HCT116 (cell line): ENCODE data around the gene RPS15A.

Experiments
- CTCF ChIP-seq, 3 experiments: fragments of 200-600 bp in 1 of 3; sonication (generic) in 1 of 3; IDR thresholded peaks in 2 of 3; conservative IDR thresholded peaks in 1 of 3; 2 replicates each; pipeline ENCODE4 v1.5.1; 2012 to 2017; ENCODE audit warnings: low read depth in 2 of 3, low read length in 2 of 3, antibody characterized with exemption in 1 of 3, borderline replicate concordance in 1 of 3, control low read depth in 1 of 3, mild to moderate bottlenecking in 1 of 3, mixed read lengths in 1 of 3, mixed run types in 1 of 3, moderate library complexity in 1 of 3; ENCODE audit not compliant: insufficient read depth in 1 of 3
- EZH2 ChIP-seq: fragments of 200-600 bp; sonication (generic); IDR thresholded peaks from 2 replicates; pipeline ENCODE4 v1.6.1; 2017; ENCODE audit warnings: antibody characterized with exemption, mixed run types
- SP1 ChIP-seq: IDR thresholded peaks from 2 replicates; pipeline ENCODE4 v1.6.1; 2012; ENCODE audit warnings: low read depth
- TF ChIP-seq, protein P1 (sequence below): IDR thresholded peaks from 2 replicates; pipeline ENCODE4 v1.6.1; 2012

DNA sequence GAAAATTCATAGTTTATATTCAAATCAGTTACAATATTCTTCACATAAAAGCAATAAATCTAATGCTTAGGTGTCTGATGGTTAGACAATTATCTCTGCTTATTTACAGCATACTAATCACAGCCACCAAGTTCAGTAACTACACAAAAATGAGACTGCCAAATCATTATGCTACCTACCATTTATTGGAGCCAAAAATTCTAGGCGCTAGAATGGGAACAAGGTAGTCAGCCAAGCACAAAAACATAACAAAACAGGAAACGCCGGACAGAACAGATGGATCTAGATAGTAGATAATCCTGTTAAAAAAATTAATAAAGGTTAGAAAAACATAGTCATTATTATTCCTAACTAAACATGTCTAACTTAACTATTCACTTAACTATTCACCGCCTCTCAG lies 7.6 kb upstream of the RPS15A start:
- no peak for TF ChIP-seq EZH2
- no peak for TF ChIP-seq CTCF (IDR thresholded peaks at IDR 0.05 in 2 of 3, conservative IDR thresholded peaks at IDR 0.05 in 1 of 3; ENCODE audit: borderline replicate concordance in 1 of 3, insufficient read depth in 1 of 3, low read depth in 2 of 3, low read length in 2 of 3)
- TF ChIP-seq SP1 = no peak
- TF ChIP-seq, protein P1, sequence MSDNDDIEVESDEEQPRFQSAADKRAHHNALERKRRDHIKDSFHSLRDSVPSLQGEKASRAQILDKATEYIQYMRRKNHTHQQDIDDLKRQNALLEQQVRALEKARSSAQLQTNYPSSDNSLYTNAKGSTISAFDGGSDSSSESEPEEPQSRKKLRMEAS = no peak
